ENCODE results near the gene KDM2B. TPM values are rescaled to one million over a fixed set of nuclear protein-coding genes. Genes with fewer than 3 reads are reported as not detected.

KDM2B gene
- total RNA-seq, 8 experiments from 2014 or later, result 20.6 to 42.8 (median 30.7) TPM

DNA sequence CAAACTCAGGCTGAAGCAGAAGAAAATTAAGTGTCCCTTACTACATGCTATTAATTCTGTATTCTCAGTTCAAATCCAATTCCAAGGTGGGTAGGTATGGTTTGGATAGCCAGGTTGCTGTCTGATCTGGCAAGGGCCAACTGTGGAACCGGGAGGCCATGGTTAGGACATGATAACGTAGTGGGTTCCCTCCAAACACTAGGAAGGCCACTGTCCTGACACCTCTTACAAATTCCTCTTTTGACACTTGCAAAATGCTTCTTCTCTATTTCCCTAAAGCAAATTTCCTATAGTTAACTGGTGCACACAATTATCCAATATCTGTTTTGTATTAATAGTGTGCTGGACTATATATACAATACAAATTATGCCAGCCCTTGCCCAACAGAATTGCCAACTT, 110.1 kb downstream of the KDM2B start:
- in situ Hi-C loops (cut with MboI; ENCODE audit: low pct_unique_long_range_greater_than_20kb in 2 of 9, low sequenced_read_pairs in 9 of 9, unreplicated experiment in 9 of 9), result no loop called here
- no peak for ATAC-seq (replicated peaks in 6 of 8)
- 73 to 100% (median 100%) methylated on average over 1 to 2 of the region's 2 CpGs; no CpG with 5 or more reads in 5 of the 10 experiments for WGBS, 10 experiments
- H3K27ac ChIP-seq, result no peak overlapping the region
- H3K4me1 ChIP-seq (replicated peaks in 1 of 2), result peaks cover 7 to 12% of the 10 kb centered on the region in 2 donors
- H3K4me3 ChIP-seq, result no peak overlapping the region

DNA sequence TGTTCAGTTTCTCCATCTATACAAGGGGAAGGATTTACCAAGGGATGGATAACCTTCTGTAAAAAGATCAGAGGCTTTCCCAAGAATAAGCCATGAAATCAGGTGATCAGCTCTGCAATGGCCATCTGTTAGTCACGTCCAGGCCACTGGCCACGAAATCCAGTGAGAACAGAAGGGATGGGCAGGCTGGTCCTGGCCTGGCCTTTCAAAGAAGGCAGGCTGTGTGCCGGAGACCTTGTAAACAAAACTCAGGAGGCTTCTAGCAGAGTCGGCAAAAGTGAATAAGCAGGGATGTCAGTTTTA, 112.4 kb downstream of the KDM2B start:
- Histone ChIP-seq H3K27ac (no peak overlapping the region), H3K4me1 (replicated peaks in 1 of 2) (peaks cover 10 to 15% of the 10 kb centered on the region in 2 donors), H3K4me3 (no peak overlapping the region)
- ATAC-seq (replicated peaks in 6 of 8), result no peak
- 0 to 75% (median 53%) methylated on average over 1 to 3 of the region's 4 CpGs; no CpG with 5 or more reads in 2 of the 10 experiments for WGBS, 10 experiments
- in situ Hi-C loops (cut with MboI; ENCODE audit: low pct_unique_long_range_greater_than_20kb in 2 of 9, low sequenced_read_pairs in 9 of 9, unreplicated experiment in 9 of 9), result no loop called here

DNA sequence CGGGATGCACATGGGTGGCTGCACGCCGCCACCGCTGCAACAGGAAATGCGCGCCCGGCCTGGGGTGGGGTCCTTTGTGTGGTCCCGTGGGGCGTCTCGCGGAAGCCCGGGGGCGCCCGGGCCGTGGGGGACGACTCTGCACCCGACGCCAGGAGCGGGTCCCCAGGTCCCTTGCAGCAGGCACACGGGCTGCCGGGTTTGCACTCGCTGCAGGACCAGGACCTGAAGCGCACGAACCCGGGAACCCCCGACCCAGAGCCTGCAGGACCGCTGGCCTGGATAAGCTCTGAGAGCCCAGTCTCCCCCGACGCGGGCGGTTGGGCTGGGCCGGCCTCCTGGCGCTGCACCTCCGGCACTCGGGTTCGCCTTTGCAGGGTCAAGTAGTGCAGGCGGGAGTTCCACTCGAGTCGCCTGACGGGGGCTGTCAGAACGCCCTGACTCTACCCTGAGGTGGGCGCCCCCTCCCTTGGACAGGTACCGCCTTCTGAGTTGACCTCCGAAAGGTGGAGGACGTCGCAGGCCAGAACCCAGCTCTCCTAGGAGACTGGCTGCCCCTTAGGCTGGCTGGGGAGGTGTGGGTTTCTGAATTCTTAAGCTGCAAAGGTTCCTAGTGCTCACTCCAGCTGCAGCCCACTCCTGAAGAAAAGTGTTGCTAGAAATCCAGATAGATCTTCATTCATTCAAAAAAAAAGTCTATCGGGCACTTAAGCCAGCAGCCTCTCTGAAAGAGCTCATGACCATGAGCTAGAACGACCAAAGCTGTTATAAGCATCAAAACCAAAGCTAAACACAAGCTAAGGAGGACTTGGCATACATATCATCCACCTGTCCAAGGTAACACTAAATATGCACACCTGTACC, 113.0 kb downstream of the KDM2B start:
- in situ Hi-C loops (cut with MboI; ENCODE audit: low pct_unique_long_range_greater_than_20kb in 2 of 9, low sequenced_read_pairs in 9 of 9, unreplicated experiment in 9 of 9), result no loop called here
- H3K4me3 ChIP-seq, result peak overlapping the region; percentile 42 to 82 (median 57)
- H3K27ac ChIP-seq, result peak overlapping the region; percentile 23 to 60
- ATAC-seq (replicated peaks in 6 of 8), result peak in 4 of 8 experiments; percentile 13 to 28 (median 18)
- 0 to 64% (median 30%) methylated on average over 1 to 12 of the region's 48 CpGs; no CpG with 5 or more reads in 3 of the 10 experiments for WGBS, 10 experiments
- H3K4me1 ChIP-seq (replicated peaks in 1 of 2), result peaks cover 10 to 15% of the 10 kb centered on the region in 2 donors

DNA sequence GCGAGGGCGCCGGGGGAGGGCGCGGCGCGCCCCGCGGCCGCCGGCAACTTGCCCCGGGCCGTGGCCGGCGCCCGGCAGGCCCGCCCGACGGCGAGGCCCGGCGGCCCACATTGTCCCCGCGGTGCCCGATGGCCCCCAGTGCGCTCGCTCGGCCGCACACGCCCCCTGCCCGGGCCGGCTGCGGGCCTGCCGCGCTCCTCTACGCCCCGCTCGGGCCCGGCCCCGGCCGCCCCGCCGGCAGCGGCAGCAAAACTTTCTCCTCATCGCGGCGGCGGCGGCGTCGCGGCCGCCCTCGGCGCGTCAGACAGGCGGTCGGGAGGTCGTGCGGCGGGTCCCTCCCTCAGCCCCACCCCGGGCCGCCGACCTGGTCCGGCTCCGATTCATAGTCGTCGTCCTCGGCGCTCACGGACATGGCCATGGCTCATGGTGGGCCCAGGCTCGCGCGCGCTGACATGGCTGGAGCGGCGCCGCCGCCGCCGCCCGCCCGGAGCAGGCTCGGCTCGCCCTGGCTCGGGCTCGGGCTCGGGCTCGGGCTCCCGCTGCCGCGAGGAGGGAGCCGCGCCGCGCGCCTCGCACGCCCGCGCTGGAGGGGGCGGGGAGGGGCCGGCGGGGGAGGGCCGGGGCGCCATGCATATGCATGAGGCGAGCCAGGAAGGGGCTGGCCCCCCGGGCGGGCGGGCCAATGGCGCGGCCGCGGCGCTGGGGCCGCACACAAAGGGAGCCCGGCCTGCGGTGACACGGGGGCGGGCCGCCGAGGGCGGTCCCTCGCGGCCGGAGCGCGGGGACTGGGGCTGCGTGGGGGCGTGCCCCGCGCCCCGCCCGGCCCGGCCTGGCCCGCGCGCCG, 113.8 kb downstream of the KDM2B start:
- H3K4me3 ChIP-seq, result peak overlapping the region; percentile 42 to 82 (median 57)
- in situ Hi-C loops (cut with MboI; ENCODE audit: low pct_unique_long_range_greater_than_20kb in 2 of 9, low sequenced_read_pairs in 9 of 9, unreplicated experiment in 9 of 9), result no loop called here
- WGBS, 10 experiments, result 10% methylated on average over 2 of the region's 139 CpGs; no CpG with 5 or more reads in 9 of the 10 experiments
- peak overlapping the region; percentile 23 to 60 for H3K27ac ChIP-seq
- H3K4me1 ChIP-seq (replicated peaks in 1 of 2), result peaks cover 10 to 12% of the 10 kb centered on the region in 2 donors
- peak; percentile 88 to 95 (median 93) for ATAC-seq (replicated peaks in 6 of 8)

DNA sequence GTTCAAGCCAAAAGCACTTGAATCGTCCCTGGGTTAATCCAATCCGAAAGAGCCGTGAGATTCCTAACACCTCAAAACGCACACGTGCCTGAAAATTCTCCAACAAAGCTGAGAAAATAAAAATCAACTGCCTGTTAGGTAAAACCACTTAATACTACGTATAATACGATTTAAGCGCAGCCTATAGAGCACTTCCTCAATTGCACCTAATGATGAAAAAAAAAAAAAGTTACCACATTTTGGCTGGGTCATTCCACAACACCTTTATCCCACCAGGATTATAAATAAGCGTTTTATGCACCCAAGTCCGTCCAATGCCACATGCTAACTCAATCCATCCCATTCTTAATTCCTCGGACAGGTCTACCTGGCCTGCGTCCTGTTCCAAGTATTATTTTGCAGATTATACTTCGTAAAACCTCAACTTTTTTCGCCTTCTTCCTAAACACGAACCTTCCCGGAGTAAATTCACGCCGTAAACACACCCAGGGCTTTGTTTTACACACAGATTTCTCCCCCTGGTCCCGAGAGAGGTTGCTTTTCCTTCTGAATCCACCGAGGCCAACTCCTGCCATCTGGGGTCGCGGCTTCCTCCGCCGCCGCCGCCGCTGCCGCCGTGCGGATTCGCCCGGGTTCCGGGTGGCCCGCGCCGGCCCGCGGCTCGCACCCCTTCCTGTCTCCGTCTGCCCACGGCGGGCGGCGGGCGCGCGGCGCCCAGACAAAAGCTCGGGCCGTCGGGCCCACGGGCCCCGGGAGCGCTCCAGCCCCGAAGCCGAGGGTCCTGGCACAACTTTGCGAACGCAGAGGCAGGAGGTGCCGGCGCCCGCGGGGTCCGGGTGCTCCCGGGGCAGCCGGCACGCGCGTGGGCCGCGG, 114.7 kb downstream of the KDM2B start:
- in situ Hi-C loops (cut with MboI; ENCODE audit: low pct_unique_long_range_greater_than_20kb in 2 of 9, low sequenced_read_pairs in 9 of 9, unreplicated experiment in 9 of 9), result no loop called here
- no peak for ATAC-seq (replicated peaks in 6 of 8)
- no peak overlapping the region for H3K27ac ChIP-seq
- peak overlapping the region; percentile 42 to 82 (median 57) for H3K4me3 ChIP-seq
- WGBS, 10 experiments, result 6 to 64% (median 31%) methylated on average over 7 to 37 of the region's 70 CpGs
- H3K4me1 ChIP-seq (replicated peaks in 1 of 2), result peaks cover 10 to 12% of the 10 kb centered on the region in 2 donors

DNA sequence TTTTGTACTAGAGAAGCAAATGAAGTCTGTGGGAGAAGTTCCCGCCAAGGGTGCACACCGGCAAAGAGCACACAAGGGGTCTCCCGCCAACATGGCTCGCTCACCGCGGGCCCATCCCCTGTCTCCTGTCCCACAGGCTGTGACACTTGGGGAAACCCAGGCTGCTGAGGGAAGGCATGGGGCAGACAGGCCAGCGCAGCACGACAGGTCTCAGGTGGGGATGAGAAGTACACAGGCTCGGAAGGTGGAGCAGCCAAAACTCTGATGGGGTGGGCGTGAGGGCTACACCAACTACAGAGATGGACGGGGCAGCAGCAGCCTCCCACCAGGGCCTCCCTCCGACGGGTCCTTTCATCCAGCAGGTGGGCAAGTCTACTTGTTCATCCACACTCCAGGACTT, 116.5 kb downstream of the KDM2B start:
- no peak for ATAC-seq (replicated peaks in 6 of 8)
- peaks cover 10 to 12% of the 10 kb centered on the region in 2 donors for H3K4me1 ChIP-seq (replicated peaks in 1 of 2)
- in situ Hi-C loops (cut with MboI; ENCODE audit: low pct_unique_long_range_greater_than_20kb in 2 of 9, low sequenced_read_pairs in 9 of 9, unreplicated experiment in 9 of 9), result no loop called here
- H3K4me3 ChIP-seq, result no peak overlapping the region
- WGBS, 10 experiments, result 90 to 100% (median 98%) methylated on average over 2 to 8 of the region's 13 CpGs; no CpG with 5 or more reads in 5 of the 10 experiments
- H3K27ac ChIP-seq, result no peak overlapping the region

DNA sequence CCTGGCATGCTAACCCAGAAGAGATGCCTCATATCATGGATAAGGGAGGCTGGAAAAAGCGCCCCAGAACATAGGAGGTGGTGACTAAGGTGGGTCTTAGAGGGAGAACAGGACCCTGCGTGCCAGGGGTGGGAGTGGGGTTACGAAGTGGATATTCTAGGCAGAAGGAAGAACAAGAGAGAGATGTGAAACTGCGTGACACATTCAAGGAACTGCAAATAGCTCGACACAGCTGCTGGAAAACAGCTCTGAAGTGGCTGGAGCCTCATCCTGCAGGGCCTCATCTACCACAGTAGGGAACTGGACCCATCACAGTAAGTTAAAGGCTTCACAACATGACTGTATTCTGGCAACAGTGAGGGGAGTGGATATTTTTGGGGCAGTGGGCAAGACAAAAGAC, 119.8 kb downstream of the KDM2B start:
- H3K27ac ChIP-seq, result no peak overlapping the region
- ATAC-seq (replicated peaks in 6 of 8), result no peak
- in situ Hi-C loops (cut with MboI; ENCODE audit: low pct_unique_long_range_greater_than_20kb in 2 of 9, low sequenced_read_pairs in 9 of 9, unreplicated experiment in 9 of 9), result no loop called here
- peaks cover 4% of the 10 kb centered on the region in 2 donors for H3K4me1 ChIP-seq (replicated peaks in 1 of 2)
- no peak overlapping the region for H3K4me3 ChIP-seq
- 78 to 100% (median 100%) methylated on average over 1 to 4 of the region's 5 CpGs; no CpG with 5 or more reads in 1 of the 10 experiments for WGBS, 10 experiments

DNA sequence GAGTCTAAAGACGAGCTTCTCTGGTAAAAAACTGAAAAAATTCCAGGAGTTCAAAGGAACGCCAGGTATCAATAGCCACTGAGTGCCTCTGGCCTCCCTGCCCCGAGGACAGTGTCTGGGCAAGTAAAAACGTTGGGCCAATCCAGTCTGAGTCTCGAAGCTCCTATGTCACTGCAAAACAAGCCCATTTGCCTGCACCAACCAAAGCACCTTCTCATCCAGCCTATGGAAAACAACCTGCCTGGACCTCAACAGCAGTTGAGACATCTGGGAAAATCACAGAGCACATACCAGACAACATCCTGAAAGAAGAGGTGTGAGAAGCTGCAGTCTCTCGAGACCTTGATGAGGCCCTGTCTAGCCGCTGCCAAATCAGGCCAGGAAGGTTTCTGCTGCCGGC, 124.3 kb downstream of the KDM2B start:
- H3K4me3 ChIP-seq, result no peak overlapping the region

DNA sequence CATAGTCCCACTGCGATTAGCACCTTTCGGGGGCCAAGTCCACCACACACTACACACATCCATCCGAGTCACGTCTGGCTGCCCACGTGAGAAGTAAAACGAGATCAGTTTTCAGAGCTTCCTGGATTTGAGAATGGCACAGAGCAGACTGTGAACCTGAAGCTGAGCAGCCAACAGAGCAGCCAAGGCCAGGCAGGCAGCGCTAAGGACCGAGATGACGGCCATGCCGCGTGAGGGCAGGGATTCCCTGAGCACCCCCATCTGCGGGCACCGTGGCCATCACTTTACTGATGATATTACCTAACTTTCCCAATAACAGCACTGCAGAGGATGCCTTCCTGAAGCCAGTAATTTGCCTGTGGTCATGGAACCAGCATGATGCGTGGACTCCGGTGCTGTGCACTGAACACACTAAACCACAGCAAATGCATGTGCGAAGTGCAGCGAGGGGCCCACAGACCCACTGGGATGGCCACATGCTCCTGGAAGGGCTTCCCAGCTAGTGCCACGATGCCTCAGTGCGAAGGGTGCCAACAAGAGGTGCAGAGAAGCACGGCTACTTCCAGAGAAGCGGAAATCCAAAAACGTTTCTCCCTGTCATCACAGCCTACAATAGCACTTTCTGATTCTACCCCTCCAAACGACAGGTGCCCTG, 124.9 kb downstream of the KDM2B start:
- 65 to 100% (median 90%) methylated on average over 1 to 12 of the region's 23 CpGs; no CpG with 5 or more reads in 4 of the 10 experiments for WGBS, 10 experiments
- no peaks in the 10 kb centered on the region for H3K4me1 ChIP-seq (replicated peaks in 1 of 2)
- in situ Hi-C loops (cut with MboI; ENCODE audit: low pct_unique_long_range_greater_than_20kb in 2 of 9, low sequenced_read_pairs in 9 of 9, unreplicated experiment in 9 of 9), result no loop called here
- no peak for ATAC-seq (replicated peaks in 6 of 8)
- H3K4me3 ChIP-seq, result no peak overlapping the region
- no peak overlapping the region for H3K27ac ChIP-seq

More for the DNA sequence above, 124.3 kb downstream of the KDM2B start:
- no peak overlapping the region for H3K27ac ChIP-seq
- in situ Hi-C loops (cut with MboI; ENCODE audit: low pct_unique_long_range_greater_than_20kb in 2 of 9, low sequenced_read_pairs in 9 of 9, unreplicated experiment in 9 of 9), result no loop called here
- WGBS, 10 experiments, result 81 to 100% (median 100%) methylated on average over 1 to 3 of the region's 8 CpGs; no CpG with 5 or more reads in 5 of the 10 experiments
- no peak for ATAC-seq (replicated peaks in 6 of 8)
- H3K4me1 ChIP-seq (replicated peaks in 1 of 2), result no peaks in the 10 kb centered on the region

DNA sequence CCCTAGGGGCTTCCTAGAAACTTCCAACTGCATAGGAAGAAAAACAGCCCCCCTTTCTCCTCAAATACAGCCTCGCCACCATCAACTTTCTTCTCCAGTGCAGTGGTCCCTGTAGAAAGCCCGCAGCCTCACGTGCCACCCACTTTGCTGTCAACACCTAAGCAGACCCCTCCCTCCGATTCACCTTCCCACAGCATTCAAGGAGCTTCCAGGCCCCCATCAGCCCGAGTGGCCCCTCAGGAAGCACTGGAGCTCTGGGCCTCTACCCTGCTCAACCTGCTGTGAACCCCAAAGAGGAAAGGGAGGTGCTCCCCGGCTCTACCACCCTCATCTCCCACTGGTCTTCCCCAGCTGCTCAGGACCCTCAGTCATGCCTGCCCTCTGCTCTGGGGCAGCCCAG, 125.9 kb downstream of the KDM2B start:
- H3K4me1 ChIP-seq (replicated peaks in 1 of 2), result no peaks in the 10 kb centered on the region
- no peak for ATAC-seq (replicated peaks in 6 of 8)
- no peak overlapping the region for H3K27ac ChIP-seq
- WGBS, 10 experiments, result 85 to 100% (median 97%) methylated on average over 1 to 4 of the region's 6 CpGs; no CpG with 5 or more reads in 6 of the 10 experiments
- in situ Hi-C loops (cut with MboI; ENCODE audit: low pct_unique_long_range_greater_than_20kb in 2 of 9, low sequenced_read_pairs in 9 of 9, unreplicated experiment in 9 of 9), result no loop called here
- no peak overlapping the region for H3K4me3 ChIP-seq

DNA sequence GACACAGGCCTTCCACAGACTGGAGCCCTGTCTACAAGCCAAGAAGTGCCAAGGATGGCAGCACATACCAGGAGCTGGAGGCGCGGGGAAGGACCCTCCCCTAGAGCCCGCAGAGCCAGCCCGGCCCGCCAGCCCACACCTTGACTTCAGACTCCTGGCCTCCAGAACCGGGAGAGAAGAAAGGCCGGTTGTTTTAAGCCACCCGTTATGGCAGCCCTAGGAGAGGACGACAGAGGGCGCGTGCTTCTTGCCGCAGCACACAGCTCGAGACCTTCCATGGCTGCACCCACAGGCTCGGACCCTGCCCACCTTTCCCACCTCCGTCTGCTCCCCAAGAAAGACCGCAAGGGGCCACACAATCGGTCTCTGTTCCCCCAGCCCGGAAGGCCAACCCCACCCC, 127.2 kb downstream of the KDM2B start:
- 79% methylated on average over 3 of the region's 18 CpGs; no CpG with 5 or more reads in 9 of the 10 experiments for WGBS, 10 experiments
- Histone ChIP-seq H3K27ac (no peak overlapping the region), H3K4me1 (replicated peaks in 1 of 2) (no peaks in the 10 kb centered on the region), H3K4me3 (no peak overlapping the region)
- in situ Hi-C loops (cut with MboI; ENCODE audit: low pct_unique_long_range_greater_than_20kb in 2 of 9, low sequenced_read_pairs in 9 of 9, unreplicated experiment in 9 of 9), result no loop called here
- no peak for ATAC-seq (replicated peaks in 6 of 8)

DNA sequence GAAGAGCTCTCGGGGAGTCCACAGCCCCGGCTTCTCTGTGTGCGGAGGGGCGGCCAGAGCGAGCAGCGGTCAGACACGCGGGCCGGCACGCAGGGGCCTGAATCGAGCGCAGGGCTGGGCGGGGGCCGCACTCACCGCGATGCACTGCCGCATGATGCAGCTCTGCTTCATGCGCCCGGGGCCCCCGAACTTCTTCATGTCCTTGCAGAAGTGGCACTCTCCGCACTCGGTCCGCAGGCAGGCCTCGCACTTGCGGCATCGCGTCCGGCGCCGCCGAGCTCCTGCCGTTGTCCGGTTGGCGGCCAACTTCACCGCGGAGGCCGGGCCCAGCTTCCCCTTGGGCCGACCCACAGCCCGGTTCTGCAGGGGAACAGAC, 127.8 kb downstream of the KDM2B start:
- H3K4me1 ChIP-seq (replicated peaks in 1 of 2), result no peaks in the 10 kb centered on the region
- in situ Hi-C loops (cut with MboI; ENCODE audit: low pct_unique_long_range_greater_than_20kb in 2 of 9, low sequenced_read_pairs in 9 of 9, unreplicated experiment in 9 of 9), result no loop called here
- ATAC-seq (replicated peaks in 6 of 8), result peak in 2 of 8 experiments; percentile 15 to 31
- no peak overlapping the region for H3K27ac ChIP-seq
- 94 to 96% methylated on average over 6 to 19 of the region's 39 CpGs; no CpG with 5 or more reads in 8 of the 10 experiments for WGBS, 10 experiments
- no peak overlapping the region for H3K4me3 ChIP-seq

Data from motor neuron (in vitro differentiated cells).